ENCODE data around the gene UNC5B.
A peak's percentile ranks its signal among the peaks of the same experiment; 100 is the strongest.
"Not testable (repeated sequence)": the region's sequence is repeated elsewhere in the genome, so short reads cannot be mapped to it uniquely, and the experiment has no call there.

The UNC5B gene

DNA sequence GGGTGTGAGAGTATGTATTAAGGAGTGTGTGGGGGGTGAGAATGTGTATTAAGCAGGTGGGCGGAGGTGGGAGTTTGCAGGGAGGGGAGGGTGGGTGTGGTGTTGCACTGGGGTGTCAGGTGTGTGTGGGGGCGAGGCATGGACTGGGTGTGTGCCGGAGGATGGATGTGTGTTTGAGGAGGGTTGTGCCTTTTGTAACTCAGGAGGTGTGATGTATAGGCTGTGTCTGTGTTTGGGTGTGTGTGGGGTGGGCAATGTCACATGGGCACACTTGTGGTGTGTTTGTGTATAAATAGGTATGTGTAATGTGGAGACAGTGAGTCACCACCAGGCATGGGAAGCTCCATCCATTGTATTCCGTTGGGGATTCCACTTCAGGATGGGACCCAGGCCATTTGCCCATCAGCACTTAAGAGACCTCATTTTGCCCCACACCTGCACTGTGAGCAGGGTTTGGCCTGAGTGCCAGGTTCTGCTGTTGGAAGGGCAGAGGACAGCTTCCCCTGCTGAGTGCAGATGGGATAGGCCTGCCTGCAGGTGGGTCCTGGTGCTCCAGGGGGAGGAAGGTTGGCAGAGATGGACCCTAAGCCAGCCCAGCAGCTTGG is 5.8 kb downstream of the UNC5B start:
- DNase-seq (ENCODE audit: insufficient read length) (no peak), FAIRE-seq (no peak)
- TF ChIP-seq POLR2AphosphoS5 (IDR thresholded peaks at IDR 0.05; ENCODE audit: low read depth, low read length) = no peak
- TF ChIP-seq TAF1 (IDR thresholded peaks at IDR 0.05; ENCODE audit: borderline replicate concordance, low read depth, low read length) = no peak
- no peak for TF ChIP-seq POLR2A (IDR thresholded peaks at IDR 0.05; ENCODE audit: low read depth, low read length)

DNA sequence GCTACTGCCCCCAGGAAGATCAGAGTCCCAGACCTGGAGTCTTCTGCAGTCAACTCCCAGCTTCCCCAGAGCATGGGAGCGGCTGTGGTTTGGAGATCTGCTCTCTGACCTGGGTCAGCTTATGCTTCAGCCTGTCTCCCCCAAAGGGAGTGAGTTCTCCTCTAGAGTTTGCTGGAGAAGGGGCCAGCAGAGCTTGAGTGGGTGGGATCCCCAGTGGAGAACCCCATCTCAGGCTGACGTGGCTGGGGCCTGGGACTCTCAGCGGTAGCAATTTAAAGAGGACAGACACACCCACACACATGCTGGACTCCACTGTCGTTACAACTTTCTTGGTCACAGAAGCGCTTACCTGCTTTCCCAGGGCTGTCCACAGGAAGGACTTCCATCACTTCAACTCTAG is 6.3 kb downstream of the UNC5B start:
- TF ChIP-seq POLR2AphosphoS5 (IDR thresholded peaks at IDR 0.05; ENCODE audit: low read depth, low read length) (no peak), POLR2A (IDR thresholded peaks at IDR 0.05; ENCODE audit: low read depth, low read length) (no peak), TAF1 (IDR thresholded peaks at IDR 0.05; ENCODE audit: borderline replicate concordance, low read depth, low read length) (no peak)
- DNase-seq (ENCODE audit: insufficient read length) (no peak), FAIRE-seq (no peak)

DNA sequence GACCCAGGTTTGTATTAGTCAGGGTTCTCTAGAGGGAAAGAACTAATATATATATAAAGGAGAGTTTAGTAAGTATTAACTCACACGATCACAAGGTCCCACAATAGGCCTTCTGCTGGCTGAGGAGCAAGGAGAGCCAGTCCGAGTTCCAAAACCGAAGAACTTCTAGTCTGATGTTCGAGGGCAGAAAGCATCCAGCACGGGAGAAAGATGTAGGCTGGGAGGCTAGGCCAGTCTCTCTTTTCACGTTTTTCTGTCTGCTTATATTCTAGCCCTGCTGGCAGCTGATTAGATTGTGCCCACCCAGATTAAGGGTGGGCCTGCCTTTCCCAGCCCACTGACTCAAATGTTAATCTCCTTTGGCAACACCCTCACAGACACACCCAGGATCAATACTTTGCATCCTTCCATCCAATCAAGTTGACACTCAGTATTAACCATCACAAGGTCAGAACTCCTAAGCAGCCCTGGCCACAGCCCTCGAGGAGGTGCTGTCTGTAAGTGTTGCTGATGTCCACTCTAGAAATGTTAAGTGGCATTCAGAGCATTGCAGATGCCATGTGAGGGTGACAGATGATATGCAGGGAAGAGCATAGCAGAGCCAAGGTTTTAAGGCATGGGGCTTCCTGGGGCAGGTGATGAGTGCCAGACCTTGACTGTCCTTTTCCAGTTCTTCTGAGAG is 7.0 kb downstream of the UNC5B start:
- not testable (repeated sequence) for DNase-seq (ENCODE audit: insufficient read length); FAIRE-seq

DNA sequence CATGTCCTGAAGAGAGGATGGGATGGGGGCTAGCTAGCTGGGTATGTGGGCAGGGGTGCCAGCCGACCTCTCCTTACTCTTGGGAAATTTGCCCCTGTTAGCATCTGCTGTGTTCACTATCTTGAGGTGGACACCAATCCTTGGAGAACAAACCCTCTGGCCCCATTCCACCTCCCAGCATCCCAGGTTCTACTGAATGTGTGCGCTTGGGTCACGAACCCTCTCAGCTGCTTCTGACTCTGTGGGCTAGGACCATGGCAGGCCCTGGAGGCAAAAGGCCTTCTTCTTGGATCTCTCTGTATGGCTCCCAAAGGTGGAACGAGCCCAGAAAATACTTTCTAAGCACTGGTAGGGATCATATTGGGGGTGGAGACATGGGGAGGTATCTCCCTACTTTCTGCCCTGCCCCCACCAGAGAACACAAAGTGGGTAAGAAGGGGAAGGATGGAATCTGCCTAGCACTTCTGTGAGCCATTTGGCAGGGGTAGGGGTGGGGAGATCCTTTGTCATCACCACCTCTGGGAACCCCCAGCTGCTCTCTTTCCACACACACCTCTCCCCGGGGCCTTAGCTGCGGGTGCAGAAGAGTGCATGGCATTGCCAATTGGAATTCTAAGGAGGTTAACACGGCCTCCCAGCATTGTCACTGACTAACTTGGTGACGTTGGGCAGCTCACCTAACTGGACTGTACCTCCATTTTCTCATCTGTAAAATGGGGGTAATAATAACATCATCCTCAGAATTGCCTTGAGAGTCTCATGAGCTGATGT is 7.7 kb downstream of the UNC5B start:
- TF ChIP-seq TAF1 (IDR thresholded peaks at IDR 0.05; ENCODE audit: borderline replicate concordance, low read depth, low read length) (no peak), POLR2AphosphoS5 (IDR thresholded peaks at IDR 0.05; ENCODE audit: low read depth, low read length) (no peak), POLR2A (IDR thresholded peaks at IDR 0.05; ENCODE audit: low read depth, low read length) (no peak)
- FAIRE-seq (no peak), DNase-seq (ENCODE audit: insufficient read length) (no peak)

DNA sequence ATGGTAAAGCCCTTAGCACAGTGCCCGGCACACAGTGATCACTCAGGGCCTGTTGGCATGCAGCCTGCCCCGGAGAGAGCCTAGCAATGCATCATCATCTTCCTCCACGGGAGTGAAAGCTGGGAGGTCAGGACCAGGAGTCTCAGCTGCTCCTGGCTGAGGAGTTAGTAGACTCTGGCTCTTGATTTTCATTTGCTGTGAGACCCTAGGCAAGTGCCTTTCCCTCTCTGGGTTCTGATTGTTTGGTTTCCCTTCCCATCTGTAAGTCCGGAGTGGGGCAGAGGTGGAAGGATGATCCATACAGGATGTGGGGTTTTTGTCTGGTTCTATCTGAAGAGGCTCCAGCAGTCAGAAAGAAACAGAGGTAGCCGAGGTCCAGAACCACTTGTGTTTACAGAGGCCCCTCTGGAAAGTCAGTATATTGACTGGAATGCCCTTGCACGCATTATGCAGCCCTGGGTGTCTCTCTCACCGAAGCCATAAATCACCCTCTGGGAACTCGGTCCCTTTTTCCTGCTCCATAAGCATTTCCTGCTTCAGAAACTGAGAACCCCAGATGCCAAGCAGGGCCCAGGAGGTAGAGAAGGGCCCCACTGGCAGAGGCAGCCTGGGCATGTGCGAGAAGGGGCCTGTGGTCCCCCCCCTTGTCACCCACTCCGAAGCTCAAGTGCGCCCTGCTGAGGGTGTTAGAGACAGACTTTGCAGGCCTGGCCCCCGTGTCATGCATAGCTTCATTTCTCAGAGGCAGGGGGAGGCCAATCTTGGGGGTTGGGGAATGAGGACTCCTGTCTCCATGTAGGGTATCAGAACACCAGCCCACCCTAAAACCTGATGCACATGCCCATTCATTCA is 8.5 kb downstream of the UNC5B start:
- TF ChIP-seq POLR2AphosphoS5 (IDR thresholded peaks at IDR 0.05; ENCODE audit: low read depth, low read length) (no peak), TAF1 (IDR thresholded peaks at IDR 0.05; ENCODE audit: borderline replicate concordance, low read depth, low read length) (no peak), POLR2A (IDR thresholded peaks at IDR 0.05; ENCODE audit: low read depth, low read length) (no peak)
- FAIRE-seq (no peak), DNase-seq (ENCODE audit: insufficient read length) (no peak)

DNA sequence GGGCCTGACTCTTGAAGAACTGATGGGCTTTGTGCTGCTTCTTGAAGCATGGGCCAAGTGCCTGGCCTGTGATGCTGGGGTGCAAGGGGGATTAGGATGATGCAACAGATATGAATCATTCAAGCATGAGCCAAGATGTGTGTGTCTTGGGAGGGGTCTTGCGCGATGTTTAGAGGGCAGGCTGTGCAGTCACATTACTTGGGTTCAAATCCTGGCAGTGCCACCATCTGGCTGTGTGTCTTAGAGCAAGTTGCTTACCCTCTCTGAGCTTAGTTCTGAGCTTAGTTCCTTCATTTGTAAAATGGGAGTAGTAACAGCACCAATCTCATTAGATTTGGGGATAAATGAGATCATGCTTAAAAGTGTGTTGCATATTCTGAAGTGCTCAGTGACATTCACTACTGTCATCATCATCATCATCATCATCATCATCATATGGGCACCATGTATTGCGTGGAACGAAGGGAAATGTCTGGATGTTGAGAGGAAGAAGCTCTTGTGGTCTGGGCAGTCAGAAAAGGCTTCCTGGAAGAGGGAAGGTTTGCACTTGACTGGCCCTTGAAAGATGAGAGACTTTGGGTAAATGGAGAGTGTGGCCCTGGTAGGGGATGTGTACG is 9.3 kb downstream of the UNC5B start:
- FAIRE-seq = no peak
- no peak for DNase-seq (ENCODE audit: insufficient read length)
- TF ChIP-seq TAF1 (IDR thresholded peaks at IDR 0.05; ENCODE audit: borderline replicate concordance, low read depth, low read length) (no peak), POLR2A (IDR thresholded peaks at IDR 0.05; ENCODE audit: low read depth, low read length) (no peak), POLR2AphosphoS5 (IDR thresholded peaks at IDR 0.05; ENCODE audit: low read depth, low read length) (no peak)

DNA sequence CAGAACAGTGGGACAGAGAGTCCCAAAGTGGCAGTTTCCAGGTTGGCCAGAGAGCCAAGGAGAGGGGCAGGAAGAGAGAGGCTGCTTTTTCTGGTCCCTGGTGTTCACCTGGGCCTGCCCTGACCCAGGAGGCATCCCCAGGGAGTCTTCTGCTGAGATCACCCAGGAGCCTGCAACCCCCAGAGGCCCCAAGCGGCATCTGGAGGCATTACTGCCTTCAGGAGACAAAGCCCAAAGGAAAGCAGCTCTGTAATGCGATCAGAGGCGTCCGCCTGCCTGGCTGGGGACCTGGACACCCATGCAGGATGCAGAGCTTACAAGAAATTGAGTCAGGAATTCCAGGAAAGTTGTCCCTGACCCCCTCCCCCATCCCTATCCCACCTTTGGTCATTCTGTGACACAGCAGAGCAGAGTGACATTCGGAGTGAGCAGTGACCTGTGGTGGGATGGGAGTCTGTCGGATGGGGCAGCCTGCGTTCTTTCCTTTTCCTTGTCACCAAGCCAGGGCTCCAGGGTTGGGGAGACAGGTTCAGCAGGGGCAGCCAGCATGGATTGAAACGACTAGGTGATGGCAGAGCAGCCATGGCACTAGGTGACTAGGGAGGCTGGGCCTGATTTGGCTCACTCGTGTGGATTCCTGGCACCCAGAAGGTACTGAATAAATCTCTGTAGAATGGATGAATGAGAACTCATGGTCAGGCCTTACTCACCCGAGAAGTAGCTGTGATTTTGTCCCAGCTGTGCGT is 10.4 kb downstream of the UNC5B start:
- FAIRE-seq = no peak
- DNase-seq (ENCODE audit: insufficient read length) = peak; percentile 13
- no peak for TF ChIP-seq POLR2A (IDR thresholded peaks at IDR 0.05; ENCODE audit: low read depth, low read length)
- TF ChIP-seq POLR2AphosphoS5 (IDR thresholded peaks at IDR 0.05; ENCODE audit: low read depth, low read length) = no peak
- TF ChIP-seq TAF1 (IDR thresholded peaks at IDR 0.05; ENCODE audit: borderline replicate concordance, low read depth, low read length) = no peak

DNA sequence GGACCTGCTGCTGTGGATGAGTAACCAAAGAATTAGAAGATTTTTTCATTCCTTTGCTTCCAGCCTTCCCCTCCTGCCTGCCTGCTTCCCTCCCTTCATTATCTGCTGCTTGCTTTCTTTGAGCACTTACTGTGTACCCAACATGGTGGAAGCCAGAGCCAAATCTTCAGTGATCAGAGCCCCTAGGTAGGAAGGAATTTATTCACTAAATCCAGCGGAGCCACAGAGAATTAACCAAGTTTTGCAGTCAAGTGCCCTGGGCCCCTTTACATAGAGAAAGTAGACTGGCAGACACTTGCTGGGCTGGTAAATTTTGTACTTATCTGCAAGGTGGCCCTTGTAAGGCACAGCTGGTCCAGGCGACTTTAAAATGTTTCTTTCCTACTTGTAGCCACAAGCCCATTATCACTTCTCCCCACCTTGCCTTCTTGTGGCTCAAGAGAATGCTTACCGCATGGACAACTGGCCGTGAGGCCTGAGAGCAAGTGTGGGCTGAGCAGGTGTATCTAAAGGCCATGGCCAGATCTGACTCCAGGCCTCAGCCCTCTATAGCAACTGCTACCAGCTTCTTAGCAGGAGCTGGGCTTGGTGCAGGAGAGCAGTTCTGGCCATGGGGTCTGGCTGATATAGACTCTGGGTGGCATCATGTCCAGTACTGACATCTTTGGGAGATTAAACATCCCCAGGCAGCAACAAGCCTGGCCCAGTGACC is 11.1 kb downstream of the UNC5B start:
- no peak for FAIRE-seq
- no peak for TF ChIP-seq POLR2A (IDR thresholded peaks at IDR 0.05; ENCODE audit: low read depth, low read length)
- DNase-seq (ENCODE audit: insufficient read length) = no peak

DNA sequence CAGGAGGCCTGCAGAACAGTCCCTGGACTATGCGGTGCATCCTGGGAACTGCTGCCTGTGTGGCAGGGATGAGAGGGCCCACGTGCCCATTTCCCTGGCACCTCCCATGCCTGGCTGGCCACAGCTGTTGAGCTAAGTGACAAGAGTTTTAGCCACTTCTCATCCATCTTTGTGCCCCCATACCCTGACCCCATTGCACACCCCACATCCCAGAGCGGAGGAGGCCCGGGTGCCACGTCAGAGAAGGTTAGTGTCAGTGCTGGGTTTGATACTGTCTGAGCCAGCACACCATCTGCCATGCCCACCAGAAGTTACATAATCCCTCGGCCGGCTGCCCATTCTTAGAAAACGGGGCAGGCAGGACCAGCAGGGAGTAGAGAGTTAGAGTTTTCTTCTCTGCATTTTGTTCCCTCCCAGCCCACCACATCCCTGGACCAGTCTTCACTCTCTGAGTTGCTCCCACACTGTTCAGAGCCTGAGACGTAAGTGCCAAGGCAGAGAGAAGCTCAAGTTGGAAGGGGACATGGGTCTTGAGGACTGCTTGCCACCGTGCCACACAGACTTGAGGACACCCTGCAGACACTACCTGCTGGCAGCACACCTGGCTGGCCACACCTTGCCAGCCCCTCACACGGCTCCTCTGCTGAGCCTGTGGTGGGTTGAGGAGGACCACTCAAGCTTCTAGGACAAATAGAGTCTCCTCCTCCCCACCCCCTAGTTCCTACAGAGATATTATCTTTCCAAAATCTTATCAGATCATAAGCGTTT is 13.1 kb downstream of the UNC5B start:
- no peak for FAIRE-seq
- TF ChIP-seq POLR2AphosphoS5 (IDR thresholded peaks at IDR 0.05; ENCODE audit: low read depth, low read length) (no peak), POLR2A (IDR thresholded peaks at IDR 0.05; ENCODE audit: low read depth, low read length) (no peak), TAF1 (IDR thresholded peaks at IDR 0.05; ENCODE audit: borderline replicate concordance, low read depth, low read length) (no peak)
- DNase-seq (ENCODE audit: insufficient read length) = no peak
